GM19193 (cell line): ENCODE measurements around the gene FLCN.

Experiments used
- POLR2A ChIP-seq: IDR thresholded peaks from 4 replicates; pipeline ENCODE4 v1.6.1; 2011; ENCODE audit not compliant: insufficient read depth, insufficient read length; ENCODE audit errors: extremely low read depth

FLCN gene

DNA sequence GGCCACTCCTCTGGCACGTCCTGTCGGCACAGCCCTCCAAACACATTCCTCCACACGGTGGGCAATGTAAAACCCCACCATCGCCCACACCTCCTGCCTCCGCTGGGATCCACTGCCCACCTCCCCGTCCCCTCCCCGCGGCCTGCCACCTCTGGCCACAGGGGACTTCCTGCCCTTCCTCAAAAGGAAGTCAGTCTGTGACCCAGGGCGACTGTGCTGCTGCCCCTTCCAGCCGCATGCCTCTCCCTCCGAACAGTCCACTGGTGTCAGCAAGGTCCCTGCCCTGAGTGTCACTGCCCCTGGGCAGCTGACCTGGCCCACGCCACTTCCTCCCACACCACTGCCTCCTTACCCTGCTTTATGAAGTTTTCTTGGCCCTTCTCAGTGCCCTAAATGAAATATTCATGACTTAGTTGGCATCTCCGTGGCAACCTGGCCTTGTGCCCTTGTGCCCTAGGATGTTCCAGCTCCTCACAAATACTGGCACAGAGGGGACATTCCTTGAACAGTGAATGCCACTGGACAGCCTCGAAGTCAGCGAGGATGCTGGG is 32.9 kb downstream of the FLCN start:
- no peak for TF ChIP-seq POLR2A

DNA sequence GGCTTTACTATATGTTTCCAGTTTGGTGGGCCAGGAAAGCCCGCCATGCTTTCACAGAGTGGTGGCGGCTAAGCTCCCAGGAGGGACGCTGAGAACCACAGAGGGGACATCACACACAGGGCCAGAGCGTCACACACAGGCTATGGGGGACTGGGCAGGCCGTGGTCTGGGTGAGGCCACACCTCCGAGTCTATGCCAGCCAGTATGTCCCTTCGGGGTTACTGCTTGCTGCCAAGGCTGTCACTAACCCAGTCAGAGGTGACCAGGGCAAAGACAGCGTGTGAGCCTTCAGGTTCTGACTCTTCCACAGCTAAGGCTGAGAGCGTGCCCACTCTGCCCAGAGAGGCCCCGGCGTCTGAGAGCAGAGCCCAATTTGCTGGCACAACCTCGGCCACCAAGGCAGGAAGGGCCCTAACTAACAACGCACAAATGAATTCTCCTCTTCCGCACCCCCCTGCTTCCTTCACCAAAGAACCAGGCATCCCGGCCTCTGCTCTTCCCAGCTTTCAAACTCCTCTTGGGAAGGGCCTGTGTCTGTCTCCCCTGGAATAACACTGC is 33.7 kb downstream of the FLCN start:
- no peak for TF ChIP-seq POLR2A

DNA sequence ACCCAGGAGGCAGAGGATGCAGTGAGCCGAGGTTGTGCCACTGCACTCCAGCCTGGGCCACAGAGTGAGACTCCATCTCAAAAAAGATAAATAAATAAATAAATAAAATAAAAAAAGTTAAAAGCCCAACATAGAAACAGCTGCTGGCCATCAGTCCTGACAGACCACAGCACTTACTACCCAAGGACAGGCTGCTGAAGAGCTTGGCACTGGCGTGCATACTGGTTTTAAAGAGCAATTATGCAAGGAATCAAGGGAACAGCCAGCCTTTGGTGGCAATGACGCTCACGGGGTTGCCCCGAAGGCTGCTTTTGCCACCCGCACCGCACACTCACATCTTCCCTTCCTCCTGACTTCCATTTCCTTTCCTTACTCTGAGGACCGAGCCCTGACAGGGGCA is 35.1 kb downstream of the FLCN start:
- TF ChIP-seq POLR2A = no peak

DNA sequence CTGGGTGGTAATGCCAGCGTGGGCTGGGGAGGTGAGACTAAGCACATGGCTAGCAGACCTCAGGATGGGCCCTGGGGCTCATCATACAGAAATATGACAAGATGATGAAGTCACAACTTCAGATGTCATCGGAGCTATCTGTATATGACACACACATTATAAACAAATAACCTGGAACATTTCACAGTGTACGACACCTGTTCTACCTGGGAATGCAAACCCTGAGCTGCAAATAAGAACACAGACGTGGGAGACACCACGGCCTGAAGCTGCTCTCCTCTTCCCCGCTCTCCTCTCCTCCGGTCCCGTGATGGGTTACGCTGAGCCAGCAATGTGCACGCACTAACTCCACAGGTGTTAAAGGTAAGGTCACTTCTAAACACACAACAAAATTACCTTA is 35.7 kb downstream of the FLCN start:
- no peak for TF ChIP-seq POLR2A

DNA sequence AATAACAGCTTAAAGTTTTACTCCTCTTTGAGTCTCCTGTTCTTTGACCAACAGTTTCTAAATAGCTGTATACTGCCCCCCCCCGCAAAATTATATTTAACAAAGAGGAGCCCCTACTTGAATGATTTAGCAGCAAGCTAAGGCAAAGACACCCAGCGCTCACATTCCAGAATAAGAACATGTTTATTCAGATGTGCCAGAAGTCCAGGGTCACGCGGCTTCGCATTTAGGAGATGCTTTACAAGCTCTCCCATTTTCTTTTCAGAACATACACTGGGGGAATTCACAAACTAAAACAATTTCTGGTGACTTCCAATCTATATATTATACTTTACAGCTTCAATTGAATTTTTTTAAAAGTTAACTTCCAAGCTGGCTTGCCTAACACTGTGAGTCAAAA is 36.1 kb downstream of the FLCN start:
- TF ChIP-seq POLR2A = no peak

DNA sequence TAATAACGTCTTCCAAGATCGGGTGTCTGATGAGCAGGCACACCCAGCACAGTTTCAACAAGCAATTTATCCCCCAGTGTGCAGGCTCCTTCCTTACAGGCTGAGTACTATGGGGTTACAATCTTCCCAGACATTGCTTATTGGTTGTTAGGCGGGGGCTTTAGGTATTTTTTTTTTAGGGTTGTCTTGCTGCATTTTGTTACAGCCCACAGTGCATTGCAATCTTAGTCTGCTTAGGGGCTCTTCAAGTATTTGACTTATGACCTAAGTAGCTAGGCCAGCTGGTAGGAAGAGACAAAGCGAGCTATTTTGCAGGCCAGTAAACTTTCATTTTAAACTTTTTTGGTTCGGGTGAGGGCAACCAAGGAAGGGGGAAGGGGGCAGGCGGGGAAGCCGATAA is 36.7 kb downstream of the FLCN start:
- TF ChIP-seq POLR2A = no peak

DNA sequence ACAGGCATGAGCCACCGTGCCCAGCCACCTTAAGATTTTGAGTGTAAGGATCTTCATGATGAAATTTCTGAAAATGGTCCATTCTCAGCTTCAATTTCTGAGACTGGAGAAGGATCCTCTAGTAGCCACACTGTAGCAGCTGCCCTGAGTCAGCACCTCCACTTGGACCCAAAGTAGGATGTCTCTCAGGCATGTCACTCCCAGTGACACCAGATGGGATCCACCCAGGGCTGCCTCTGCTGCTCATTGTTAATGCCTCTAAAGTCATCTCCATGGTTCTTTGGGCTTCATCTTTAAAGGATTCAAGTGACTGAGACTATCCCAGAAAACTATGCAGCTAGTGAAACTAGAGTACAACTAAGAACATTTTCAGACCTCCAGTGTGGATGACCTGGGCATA is 38.7 kb downstream of the FLCN start:
- TF ChIP-seq POLR2A = no peak

DNA sequence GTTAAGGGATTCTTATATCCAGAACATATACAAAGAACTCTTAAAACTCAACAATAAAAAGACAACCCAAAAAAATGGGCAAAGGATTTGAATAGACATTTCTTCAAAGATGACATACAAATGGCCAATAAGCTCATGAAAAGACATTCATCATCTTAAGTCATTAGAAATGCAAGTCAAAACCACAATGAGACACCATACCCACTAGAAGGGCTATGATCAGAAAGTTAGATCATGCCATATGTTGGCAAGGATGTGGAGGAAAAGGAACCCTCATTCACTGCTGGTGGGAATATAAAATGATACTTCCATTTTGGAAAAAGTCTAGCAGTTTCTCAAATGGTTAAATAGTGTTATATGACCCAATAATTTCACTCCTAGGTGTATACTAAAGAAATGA is 40.2 kb downstream of the FLCN start:
- no peak for TF ChIP-seq POLR2A

DNA sequence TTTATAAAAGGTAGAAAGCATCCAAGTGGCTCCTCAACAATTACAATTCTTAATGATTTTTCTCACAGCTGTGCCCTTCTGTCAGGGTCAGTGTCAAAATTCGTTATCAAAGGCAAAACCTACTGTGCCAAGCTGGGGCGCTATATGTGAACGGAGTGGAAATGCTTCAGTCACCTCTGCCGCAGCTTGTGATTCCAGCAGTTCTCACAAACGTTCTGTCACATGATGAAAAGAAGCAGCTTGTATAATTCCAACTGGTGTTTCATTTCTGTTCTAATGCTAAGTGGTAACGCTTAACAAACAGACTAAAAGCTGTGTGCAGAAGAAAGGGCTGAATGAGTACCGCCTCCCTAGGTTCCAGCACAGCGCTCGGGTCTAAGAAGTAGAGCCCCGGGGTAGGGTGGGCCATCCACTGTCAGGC is 45.0 kb downstream of the FLCN start:
- no peak for TF ChIP-seq POLR2A

DNA sequence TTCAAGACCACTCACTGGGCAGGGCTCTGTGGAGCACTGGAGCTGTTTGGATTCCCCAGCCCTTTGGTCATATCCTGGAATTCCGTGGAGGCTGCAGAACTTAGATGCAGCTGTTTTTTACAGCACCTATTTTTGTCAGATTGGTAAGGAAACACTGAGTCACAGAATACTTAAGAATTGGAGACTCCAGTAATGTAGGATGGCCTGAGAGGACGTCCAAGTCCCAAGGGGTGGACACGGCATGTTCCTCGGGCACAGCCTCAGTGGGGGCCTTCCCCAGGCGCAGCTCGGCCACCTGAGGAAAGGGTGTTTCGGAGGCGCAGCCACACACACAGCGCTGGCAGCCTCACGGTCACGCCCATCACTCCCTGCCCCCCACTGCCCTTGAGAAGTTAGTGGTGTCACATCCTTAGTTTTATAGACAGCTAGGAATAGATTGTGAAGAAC is 45.6 kb downstream of the FLCN start:
- TF ChIP-seq POLR2A = no peak

DNA sequence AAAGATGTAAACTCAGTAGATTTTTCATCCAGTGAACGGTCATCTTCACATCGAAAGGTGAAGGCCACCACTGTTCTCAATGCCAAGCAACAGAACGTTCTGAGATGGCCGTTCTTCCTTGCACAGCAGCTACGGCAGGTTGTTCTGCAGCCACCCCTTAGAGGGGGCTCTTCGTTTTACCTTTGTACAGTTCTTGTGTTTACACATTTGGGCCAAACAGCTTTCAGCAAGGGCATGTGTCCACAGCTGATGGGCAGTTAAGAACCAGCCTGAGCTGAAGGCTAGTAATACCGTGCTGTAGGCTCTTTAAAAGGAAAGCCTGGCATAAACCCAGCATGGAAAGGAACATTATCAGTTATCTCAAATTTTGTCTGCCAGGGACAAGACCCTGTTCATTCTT is 46.8 kb downstream of the FLCN start:
- TF ChIP-seq POLR2A = no peak

DNA sequence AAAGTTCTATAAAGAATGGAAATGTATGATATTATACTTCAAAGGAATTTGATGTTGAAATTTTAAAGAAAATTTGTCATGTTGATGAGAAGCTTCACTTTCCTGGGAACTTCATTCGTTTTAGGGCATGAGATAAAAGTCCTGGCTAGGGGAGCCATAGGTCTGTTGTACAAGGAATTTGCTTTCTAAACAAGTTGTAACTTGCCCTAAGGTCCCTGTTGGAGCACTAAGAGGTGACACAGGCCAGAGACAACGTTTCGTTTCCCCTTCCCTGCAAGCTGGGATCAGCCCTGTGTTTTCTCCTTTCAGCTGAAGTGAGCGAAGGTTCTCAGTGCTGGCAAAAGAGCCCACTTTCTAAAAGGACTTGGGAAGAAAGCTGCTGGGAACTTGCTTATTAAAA is 47.4 kb downstream of the FLCN start:
- TF ChIP-seq POLR2A = no peak

DNA sequence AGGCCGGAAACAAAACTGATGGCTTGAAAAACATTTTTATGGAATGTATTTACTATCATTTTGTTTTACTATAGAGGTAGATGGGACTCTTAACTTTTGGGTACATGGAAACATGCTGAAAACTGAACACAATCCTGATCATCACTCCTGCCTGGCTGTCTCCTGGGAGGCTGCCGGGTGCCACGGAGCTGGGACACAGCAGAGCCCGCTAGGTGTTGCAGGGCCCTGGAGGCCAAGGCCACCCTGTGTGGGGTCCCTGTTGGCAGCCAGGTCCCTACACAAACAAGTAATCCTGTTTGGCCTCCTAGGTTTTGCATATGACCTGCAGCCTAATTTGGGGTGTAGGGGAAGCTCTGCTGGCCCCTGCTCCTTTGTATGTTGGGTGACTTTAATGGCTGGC is 48.4 kb downstream of the FLCN start:
- no peak for TF ChIP-seq POLR2A

DNA sequence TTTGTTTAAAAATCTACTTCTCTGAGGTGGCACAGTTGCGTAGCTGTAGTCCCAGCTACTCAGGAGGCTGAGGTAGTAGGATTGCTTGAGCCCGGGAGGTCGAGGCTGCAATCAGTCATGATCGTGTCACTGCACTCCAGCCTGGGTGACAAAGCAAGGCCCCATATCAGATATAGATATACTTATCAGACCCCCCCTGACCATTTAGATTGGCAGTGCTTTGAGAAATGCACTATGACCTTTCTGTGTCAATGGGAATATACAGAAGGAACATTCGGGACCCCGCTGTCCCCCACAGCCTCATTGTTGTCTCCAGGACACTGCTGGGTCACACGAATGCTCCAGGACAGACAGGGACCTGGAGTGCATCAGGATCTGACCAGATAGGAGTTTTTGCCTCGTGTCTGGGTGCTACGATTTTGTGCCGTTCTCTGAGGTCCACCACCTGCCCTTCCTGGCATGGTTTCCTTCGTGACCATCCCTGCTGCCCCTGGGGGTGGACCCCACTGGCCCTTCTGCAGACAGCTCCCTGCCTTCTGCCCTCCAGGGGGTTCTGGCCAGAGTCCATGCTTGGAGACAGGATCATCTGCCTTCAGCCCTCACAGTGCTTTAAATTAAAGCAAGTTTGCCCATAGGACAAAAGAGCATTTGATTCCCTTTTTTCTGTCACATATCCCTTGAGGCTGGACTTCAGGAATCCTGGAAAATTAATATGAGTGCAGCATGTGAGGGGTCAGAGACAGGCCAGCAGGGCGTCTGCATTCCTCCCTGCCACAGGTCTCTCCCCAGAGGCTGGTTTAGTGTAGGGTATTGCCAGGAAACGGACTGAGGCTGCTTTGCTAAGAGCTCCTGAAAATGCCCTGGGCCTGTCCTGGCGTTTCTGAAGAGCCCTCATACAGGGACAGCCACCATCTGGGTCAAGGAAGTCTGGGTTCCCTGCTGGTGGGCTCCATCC is 50.1 kb downstream of the FLCN start:
- no peak for TF ChIP-seq POLR2A

DNA sequence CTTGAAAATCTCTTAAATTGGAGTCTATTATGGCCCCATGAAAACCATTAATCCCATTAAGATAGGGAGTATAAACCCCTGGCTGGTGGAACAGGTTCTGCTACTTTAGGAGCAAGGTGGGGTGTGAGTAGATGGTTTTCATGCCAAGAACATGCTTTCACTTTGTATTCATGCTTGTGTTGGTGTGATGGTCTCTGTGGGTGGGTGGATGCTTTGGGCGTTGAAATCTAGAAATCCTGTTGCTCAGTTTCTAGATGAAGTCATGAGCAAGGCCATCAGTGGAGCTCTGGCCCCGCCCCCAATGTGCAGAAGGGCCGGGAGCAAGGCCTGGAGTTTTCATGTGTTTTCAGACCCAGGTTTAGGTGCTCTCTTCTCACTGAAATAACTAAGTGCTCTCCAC is 50.9 kb downstream of the FLCN start:
- TF ChIP-seq POLR2A = no peak

DNA sequence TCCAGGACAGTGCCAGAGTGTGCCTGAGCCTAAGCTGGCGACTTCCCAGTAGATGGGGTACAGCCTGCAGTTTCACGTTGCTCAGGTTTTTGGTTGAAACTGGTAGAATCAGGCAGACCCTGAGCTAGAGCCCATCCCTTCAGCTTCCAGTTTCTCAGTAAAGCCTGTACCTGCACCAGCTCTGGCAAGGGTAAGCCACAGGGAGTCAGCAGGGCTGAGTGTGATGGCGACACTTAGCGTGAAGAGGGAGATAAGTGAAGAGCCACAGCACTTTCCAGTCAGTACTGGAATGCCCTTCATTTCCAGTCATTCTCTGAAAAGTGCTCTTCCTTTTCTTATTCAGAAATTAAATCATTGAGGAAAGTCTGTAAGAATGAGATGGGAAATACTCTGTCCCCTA is 53.2 kb downstream of the FLCN start:
- no peak for TF ChIP-seq POLR2A
